Measurements from ENCODE around the gene ZNF883.

ZNF883 gene

DNA sequence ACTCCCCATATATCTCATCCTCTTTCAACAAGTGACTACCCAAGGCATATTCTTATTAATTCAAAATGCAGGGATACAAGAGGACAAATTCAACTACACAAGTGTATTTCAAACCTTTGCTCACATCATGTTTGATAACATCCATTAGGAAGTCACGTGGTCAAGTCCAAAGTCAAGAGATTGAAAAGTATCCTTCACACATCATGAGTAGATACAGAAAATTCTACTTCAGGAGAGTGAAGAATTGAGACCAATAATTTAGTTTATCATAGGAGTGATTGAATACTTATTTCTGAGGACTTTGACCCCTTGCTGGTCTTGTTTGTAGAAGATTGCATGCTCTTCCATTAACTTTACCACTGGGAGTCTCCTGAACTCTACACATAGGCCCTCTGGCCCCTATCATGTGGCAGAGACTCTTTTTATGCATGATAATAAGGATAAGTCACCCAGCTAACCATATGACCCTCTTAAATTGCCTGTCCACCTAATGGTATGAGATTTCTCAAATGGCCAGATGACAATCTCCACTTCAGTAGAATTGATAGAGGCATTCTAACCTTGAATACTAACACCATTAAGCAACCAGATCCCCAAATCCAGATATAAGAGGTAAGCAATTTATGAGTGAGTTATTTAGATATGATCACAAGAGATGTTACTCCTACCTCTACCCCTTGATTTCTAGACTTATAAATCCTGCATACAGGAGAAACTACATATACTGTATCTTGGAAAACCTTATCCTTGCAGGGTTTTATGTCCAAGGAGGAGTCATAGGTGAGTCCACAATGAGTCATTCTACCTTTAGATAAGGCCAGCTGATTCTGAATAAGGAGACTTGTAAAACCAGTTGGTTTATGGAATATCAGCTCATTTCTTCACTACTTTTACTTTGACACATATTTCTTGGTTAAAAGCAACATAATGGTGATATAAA, 94.7 kb downstream of the ZNF883 start:
- Histone ChIP-seq H3K4me1 (ENCODE audit: control insufficient read depth, insufficient read depth, low read length) (no peaks in the 10 kb centered on the region), H3K9ac (ENCODE audit: low read depth, low read length) (no peak overlapping the region), H3K9me3 (ENCODE audit: control insufficient read depth, insufficient read depth, low read length) (no peaks in the 10 kb centered on the region), H3K36me3 (ENCODE audit: control insufficient read depth, insufficient read depth, low read length) (no peaks in the 10 kb centered on the region), H3K4me3 (ENCODE audit: low read depth, low read length) (no peak overlapping the region), H3K27me3 (ENCODE audit: control insufficient read depth, insufficient read depth, low read length) (peaks cover 11% of the 10 kb centered on the region)

GRCh38 chr9:112914524-112914923, 97.5 kb downstream of the ZNF883 start:
- no peaks in the 10 kb centered on the region for H3K9me3 ChIP-seq (ENCODE audit: control insufficient read depth, insufficient read depth, low read length)
- H3K9ac ChIP-seq (ENCODE audit: low read depth, low read length) = no peak overlapping the region

GRCh38 chr9:112913326-112913725, 98.7 kb downstream of the ZNF883 start:
- no peak overlapping the region for H3K9ac ChIP-seq (ENCODE audit: low read depth, low read length)
- no peaks in the 10 kb centered on the region for H3K4me1 ChIP-seq (ENCODE audit: control insufficient read depth, insufficient read depth, low read length)
- H3K27me3 ChIP-seq (ENCODE audit: control insufficient read depth, insufficient read depth, low read length) = peaks cover 10% of the 10 kb centered on the region
- no peaks in the 10 kb centered on the region for H3K9me3 ChIP-seq (ENCODE audit: control insufficient read depth, insufficient read depth, low read length)
- no peak overlapping the region for H3K4me3 ChIP-seq (ENCODE audit: low read depth, low read length)
- H3K36me3 ChIP-seq (ENCODE audit: control insufficient read depth, insufficient read depth, low read length) = no peaks in the 10 kb centered on the region

More at GRCh38 chr9:112914524-112914923, 97.5 kb downstream of the ZNF883 start:
- Histone ChIP-seq H3K4me1 (ENCODE audit: control insufficient read depth, insufficient read depth, low read length) (no peaks in the 10 kb centered on the region), H3K4me3 (ENCODE audit: low read depth, low read length) (no peak overlapping the region), H3K36me3 (ENCODE audit: control insufficient read depth, insufficient read depth, low read length) (no peaks in the 10 kb centered on the region), H3K27me3 (ENCODE audit: control insufficient read depth, insufficient read depth, low read length) (peaks cover 10% of the 10 kb centered on the region)

DNA sequence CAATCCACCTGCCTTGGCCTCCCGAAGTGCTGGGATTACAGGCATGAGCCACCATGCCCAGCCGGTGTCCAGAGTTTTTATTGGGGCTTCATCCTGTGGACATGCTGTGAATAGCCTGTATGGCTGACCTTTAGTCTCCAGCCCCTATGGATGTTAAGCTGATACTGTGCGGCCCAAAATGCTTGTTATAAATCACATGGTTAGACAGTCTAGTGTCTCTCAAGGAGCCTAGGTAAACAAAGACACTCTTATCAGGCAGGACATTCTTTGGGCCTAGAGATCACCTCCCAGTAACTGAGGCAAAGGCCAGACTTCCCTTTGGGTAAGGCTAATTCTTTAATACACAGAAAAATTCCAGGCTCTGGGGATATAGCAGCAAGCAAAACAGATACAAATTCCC, 99.4 kb downstream of the ZNF883 start:
- Histone ChIP-seq H3K9ac (ENCODE audit: low read depth, low read length) (no peak overlapping the region), H3K36me3 (ENCODE audit: control insufficient read depth, insufficient read depth, low read length) (no peaks in the 10 kb centered on the region), H3K4me1 (ENCODE audit: control insufficient read depth, insufficient read depth, low read length) (no peaks in the 10 kb centered on the region), H3K4me3 (ENCODE audit: low read depth, low read length) (no peak overlapping the region), H3K27me3 (ENCODE audit: control insufficient read depth, insufficient read depth, low read length) (peaks cover 4% of the 10 kb centered on the region), H3K9me3 (ENCODE audit: control insufficient read depth, insufficient read depth, low read length) (no peaks in the 10 kb centered on the region)

DNA sequence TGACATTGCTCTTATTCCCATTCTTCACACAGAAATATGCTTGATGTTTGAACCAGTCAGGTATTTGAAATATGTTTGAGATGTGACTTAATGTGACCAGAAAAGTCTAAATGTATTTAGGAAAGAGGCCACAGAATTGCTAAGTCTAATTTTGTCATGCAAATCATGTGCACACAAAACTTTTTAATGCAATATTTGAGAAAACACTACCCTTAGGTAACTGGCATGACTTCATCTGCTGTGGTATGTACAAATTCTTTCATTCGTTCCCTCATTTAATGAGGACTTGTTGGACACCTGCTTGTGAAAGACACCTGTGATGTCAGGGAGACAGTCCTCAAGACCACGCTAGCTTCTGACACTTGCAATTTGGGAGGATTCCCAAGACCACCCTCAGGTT, 100.3 kb downstream of the ZNF883 start:
- H3K36me3 ChIP-seq (ENCODE audit: control insufficient read depth, insufficient read depth, low read length) = no peaks in the 10 kb centered on the region
- H3K9me3 ChIP-seq (ENCODE audit: control insufficient read depth, insufficient read depth, low read length) = no peaks in the 10 kb centered on the region
- no peaks in the 10 kb centered on the region for H3K4me1 ChIP-seq (ENCODE audit: control insufficient read depth, insufficient read depth, low read length)
- H3K27me3 ChIP-seq (ENCODE audit: control insufficient read depth, insufficient read depth, low read length) = peaks cover 3% of the 10 kb centered on the region
- no peak overlapping the region for H3K4me3 ChIP-seq (ENCODE audit: low read depth, low read length)
- H3K9ac ChIP-seq (ENCODE audit: low read depth, low read length) = no peak overlapping the region

All from iPS-15b (cell line).